Stomach (tissue), 9 donors: ENCODE data around the gene SIGLEC12. TPM values are rescaled to one million over a fixed set of nuclear protein-coding genes. Genes with fewer than 3 reads are reported as not detected.

ENCODE experiments used
- DNase-seq, 2 donors: peaks; one replicate each; pipeline versions ENCODE4 v3.0.0 to v3.0.0-alpha.2; 2013 to 2019
- H3K27ac ChIP-seq, 5 donors: fragments of 200-600 bp in 4 of 5; sonication (generic) in 4 of 5; one replicate each; pipeline ENCODE4 v1.5.1; 2013 to 2019; ENCODE audit warnings: mild to moderate bottlenecking in 1 of 5, moderate library complexity in 1 of 5
- H3K27me3 ChIP-seq, 3 donors: fragments of 200-600 bp; sonication (generic); one replicate each; pipeline ENCODE4 v1.5.1; 2017 to 2019; ENCODE audit warnings: mixed run types in 1 of 3
- H3K36me3 ChIP-seq, 4 donors: fragments of 200-600 bp; sonication (generic); 1 replicate in 3 of 4; 2 replicates in 1 of 4; pipeline ENCODE4 v1.5.1; 2016 to 2019
- H3K4me1 ChIP-seq, 4 donors: fragments of 200-600 bp; sonication (generic); one replicate each; pipeline ENCODE4 v1.5.1; 2016 to 2019
- H3K4me3 ChIP-seq, 4 donors: fragments of 200-600 bp; sonication (generic) in 3 of 4; one replicate each; pipeline ENCODE4 v1.5.1; 2016 to 2019; ENCODE audit warnings: mild to moderate bottlenecking in 1 of 4
- H3K9me3 ChIP-seq, 4 donors: fragments of 200-600 bp; sonication (generic); one replicate each; pipeline ENCODE4 v1.5.1; 2016 to 2019
- CTCF ChIP-seq, 7 experiments: fragments of 450-650 bp in 4 of 7; fragments of 200-600 bp in 3 of 7; sonication (generic) in 3 of 7; IDR thresholded peaks; one replicate each; pipeline ENCODE4 v1.5.1; 2016 to 2019; ENCODE audit warnings: antibody characterized with exemption in 7 of 7, control low read depth in 2 of 7, mild to moderate bottlenecking in 1 of 7
- EP300 ChIP-seq: sonication (generic); formaldehyde crosslinking; IDR thresholded peaks from one replicate; pipeline ENCODE4 v1.6.1; 2017; ENCODE audit warnings: antibody characterized with exemption
- POLR2A ChIP-seq, 4 donors: fragments of 450-650 bp; IDR thresholded peaks; one replicate each; pipeline ENCODE4 v1.6.1; 2016; ENCODE audit warnings: antibody characterized with exemption in 4 of 4, control low read depth in 2 of 4, mild to moderate bottlenecking in 1 of 4, moderate library complexity in 1 of 4
- POLR2AphosphoS5 ChIP-seq, 3 donors: sonication (generic); formaldehyde crosslinking; IDR thresholded peaks; one replicate each; pipeline ENCODE4 v1.6.1; 2016; ENCODE audit warnings: antibody characterized with exemption in 3 of 3
- WGBS, 5 donors: extraction: QIAGEN DNeasy Blood & Tissue Kit in 3 of 5; methylation state at CpG; one replicate each; pipeline versions ENCODE4 v1.1.5 to v1.1.7; 2013 to 2018; 5-methylcytosine and 5-hydroxymethylcytosine counted together
- intact Hi-C: fragments of 100-400 bp; cut with DNase I; formaldehyde crosslinking; loops from one replicate; pipeline ENCODE4 v1.15.1; 2023; ENCODE audit warnings: low total_unique reads
- polyA plus RNA-seq, 3 donors: library from polyadenylated mRNA; stranded (reverse); fragments of 200-250 nt; gene quantifications; one replicate each; pipeline ENCODE4 v1.2.3, GENCODE V29; 2013
- total RNA-seq, 5 donors: library from RNA; depleted of rRNA; stranded (reverse); fragments of >200 nt; gene quantifications; one replicate each; pipeline versions ENCODE4 v1.1.0 to v1.2.3, GENCODE V29; 2014 to 2016
- donor health status: healthy with polysubstance abuse.
- donor health status: Bipolar disorder and iron deficiency.
- donor health status: healthy.

SIGLEC12 gene
- total and polyA plus RNA-seq, 8 donors = 0.10 to 1.2 (median 0.37) TPM; not detected in 5

GRCh38 chr19:51488491-51488890 is 13.1 kb downstream of the SIGLEC12 start:
- no peaks in the 10 kb centered on the region for H3K36me3 ChIP-seq
- H3K27me3 ChIP-seq = peaks cover 0 to 35% (median 6%) of the 10 kb centered on the region in 3 donors
- no peak overlapping the region for H3K4me3 ChIP-seq
- no peaks in the 10 kb centered on the region for H3K9me3 ChIP-seq
- intact Hi-C loops = no loop called here
- H3K27ac ChIP-seq = no peak overlapping the region
- DNase-seq = no peak
- TF ChIP-seq POLR2AphosphoS5 (IDR thresholded peaks at IDR 0.05) (no peak), EP300 (no peak), POLR2A (IDR thresholded peaks at IDR 0.05) (no peak), CTCF (IDR thresholded peaks at IDR 0.05) (no peak)
- WGBS, 5 donors = 61 to 84% (median 73%) methylated on average over 3 of the region's 3 CpGs
- no peaks in the 10 kb centered on the region for H3K4me1 ChIP-seq

- DNase-seq = no peak
- peaks cover 0 to 55% (median 6%) of the 10 kb centered on the region in 3 donors for H3K27me3 ChIP-seq
- H3K4me1 ChIP-seq = no peaks in the 10 kb centered on the region
- no peaks in the 10 kb centered on the region for H3K36me3 ChIP-seq
- 69 to 86% (median 81%) methylated on average over 5 of the region's 5 CpGs for WGBS, 5 donors
- H3K4me3 ChIP-seq = no peak overlapping the region
- TF ChIP-seq CTCF (IDR thresholded peaks at IDR 0.05) = no peak
- TF ChIP-seq POLR2AphosphoS5 (IDR thresholded peaks at IDR 0.05) = no peak
- no peak for TF ChIP-seq POLR2A (IDR thresholded peaks at IDR 0.05)
- intact Hi-C loops = no loop called here
- H3K27ac ChIP-seq = no peak overlapping the region
- H3K9me3 ChIP-seq = no peaks in the 10 kb centered on the region
Measured at GRCh38 chr19:51485960-51486660, 15.5 kb downstream of the SIGLEC12 start.

GRCh38 chr19:51480590-51480989 is 21.0 kb downstream of the SIGLEC12 start:
- 37 to 48% (median 41%) methylated on average over 8 of the region's 8 CpGs for WGBS, 5 donors

More at GRCh38 chr19:51480590-51480989, 21.0 kb downstream of the SIGLEC12 start:
- Histone ChIP-seq H3K27ac (no peak overlapping the region), H3K9me3 (no peaks in the 10 kb centered on the region), H3K36me3 (no peaks in the 10 kb centered on the region), H3K27me3 (peaks cover 0 to 70% (median 16%) of the 10 kb centered on the region in 3 donors), H3K4me1 (no peaks in the 10 kb centered on the region), H3K4me3 (no peak overlapping the region)
- peak in 1 of 2 donors; percentile 62 for DNase-seq
- no peak for TF ChIP-seq EP300
- no peak for TF ChIP-seq CTCF (IDR thresholded peaks at IDR 0.05)
- no peak for TF ChIP-seq POLR2A (IDR thresholded peaks at IDR 0.05)
- TF ChIP-seq POLR2AphosphoS5 (IDR thresholded peaks at IDR 0.05) = no peak
- intact Hi-C loops = no loop called here
